Left hindlimb (tissue), 1 donor: ENCODE measurements around the gene CDK5R2.

Experiments used
- DNase-seq: peaks from one replicate; pipeline ENCODE4 v3.0.0-alpha.2; 2018

Gene CDK5R2

DNA sequence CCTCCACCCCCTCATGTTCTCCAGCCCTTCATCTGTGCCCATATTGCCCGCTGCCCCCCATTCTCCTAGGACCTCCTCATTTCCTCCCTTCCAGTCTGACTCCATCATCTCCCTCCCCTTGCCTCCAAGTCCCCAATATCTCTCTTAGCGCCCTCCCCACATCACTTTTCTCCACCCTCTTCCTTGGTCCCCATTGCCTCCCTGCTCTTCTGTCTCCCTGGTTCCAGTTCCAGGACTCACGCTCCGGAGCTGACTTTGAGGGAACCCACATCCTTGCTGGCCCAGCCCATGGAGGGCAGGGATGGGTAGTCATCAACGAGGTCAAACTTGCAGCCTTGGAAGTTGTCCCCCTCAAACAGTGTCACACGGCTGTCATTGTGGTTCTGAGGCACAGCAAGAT lies 31.1 kb downstream of the CDK5R2 start:
- DNase-seq = no peak

DNA sequence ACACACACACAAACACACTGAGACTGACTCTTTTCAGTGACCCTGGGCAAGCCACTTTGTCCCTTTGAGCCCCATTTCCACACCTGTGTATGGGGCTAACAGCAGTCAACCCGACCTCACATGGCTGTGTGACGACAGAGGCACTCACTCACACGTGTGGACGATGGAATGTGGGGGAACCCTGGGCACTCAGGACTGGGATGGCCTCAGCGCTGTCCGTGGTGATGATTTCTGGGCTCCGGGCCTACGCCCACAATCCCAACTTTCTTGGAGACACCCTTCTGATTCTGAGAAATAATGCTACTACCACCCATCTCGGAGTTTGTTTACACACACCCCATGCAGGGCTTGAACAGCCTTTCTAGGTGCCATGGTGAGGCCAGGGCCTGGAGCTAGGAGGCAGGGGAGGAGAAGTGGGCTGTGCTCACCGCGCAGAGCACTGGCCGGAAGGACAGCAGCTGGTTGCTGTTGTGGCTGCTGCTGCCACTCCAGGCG lies 32.3 kb downstream of the CDK5R2 start:
- DNase-seq = no peak

DNA sequence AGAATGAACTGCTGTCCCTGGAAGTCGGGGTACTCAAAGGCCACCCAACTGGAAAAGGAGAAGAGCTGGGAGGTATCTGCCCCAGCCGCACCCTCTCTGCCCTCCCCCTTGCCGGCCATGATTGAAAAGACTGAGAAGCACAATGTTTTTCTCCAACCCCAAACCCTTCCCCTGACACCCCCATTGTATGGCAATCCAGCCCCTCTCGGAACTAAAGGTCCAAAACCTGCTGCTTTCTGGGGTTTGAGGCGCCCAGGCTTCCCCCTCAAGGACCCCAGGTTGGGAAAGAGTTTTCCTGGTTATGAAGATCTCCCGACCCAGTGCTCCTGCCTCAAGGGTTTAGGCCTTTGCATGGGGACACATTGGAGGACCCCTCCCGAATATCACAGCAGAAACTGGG lies 32.7 kb downstream of the CDK5R2 start:
- DNase-seq = no peak

DNA sequence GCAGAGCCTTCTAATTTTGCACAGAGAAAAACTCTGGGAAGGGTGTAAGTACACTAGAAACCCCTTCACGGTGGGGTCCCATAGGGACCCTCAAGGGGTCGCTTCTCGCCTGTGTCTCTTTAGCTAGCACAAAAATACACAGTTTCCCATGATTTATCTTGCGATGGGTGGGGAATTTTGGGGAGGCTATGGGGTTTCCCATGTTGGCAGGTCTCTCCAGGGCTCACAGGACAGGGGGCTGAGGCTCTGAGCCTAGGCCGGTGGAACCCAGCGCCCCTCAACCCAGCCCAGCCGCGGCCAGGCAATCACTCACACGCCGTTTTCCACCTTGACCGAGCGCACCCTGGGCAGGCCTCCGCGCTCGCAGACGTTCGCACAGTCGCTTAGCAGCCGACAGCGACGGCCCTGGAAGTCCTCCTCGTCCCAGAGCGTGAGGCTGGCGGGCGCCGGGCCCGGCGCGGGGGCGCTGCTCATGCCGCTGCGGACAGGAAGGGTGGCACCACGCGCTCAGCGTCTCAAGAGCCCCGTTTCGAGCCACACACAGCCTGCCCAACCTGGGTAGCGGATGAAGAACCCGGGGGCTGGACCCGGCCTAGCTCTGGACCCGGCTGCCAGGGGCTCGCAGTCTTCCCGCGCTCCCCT lies 33.4 kb downstream of the CDK5R2 start:
- DNase-seq = no peak

DNA sequence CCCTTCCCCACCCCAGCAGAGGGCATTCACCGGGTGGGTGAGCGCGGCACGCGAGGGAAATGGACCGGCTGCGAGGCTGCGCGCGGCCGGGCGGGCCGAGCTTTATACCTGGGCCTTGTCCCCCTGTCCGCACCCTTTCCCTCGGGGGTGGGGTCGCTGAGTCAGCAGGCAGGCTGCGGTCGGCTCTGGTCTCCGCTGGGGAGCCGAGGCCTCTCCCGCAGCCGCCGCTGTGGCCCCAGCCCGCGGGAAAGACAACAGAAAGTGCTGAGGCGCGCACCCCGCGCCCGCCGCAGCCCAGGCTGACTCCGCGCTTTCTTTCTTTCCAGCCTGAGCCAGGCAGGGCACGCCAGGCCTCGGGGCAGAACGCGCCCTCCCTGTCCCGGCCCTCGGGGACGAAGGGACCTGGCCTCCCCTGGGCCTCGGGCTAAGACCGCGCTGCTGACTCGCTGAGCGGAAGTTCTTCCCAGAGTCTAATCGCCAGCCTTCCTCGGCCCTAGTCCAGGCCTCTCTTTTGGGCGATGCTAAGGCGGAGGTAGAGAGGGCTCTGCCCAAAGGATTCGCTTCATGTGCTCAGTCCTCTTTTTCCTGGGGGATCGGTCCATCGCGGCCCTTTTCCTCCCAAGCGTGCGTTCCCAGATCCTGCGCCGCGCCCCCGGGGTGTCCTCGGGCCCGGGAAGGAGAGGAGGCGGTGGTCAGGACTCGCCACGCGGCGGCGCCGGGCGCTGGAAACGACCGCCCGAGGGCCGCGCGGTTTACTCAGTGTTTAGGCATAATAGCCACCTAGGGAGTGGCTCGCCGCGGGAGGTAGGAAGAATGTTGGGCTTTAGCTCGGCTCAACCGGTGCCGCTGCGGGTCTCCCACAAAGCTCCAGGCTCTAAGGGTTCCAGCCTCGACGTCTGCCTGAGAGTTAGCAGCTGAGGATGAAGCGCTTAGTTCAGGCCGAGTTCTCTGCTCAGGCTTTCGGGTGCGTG lies 34.2 kb downstream of the CDK5R2 start, which contains the start of gene CRYBA2:
Gene CRYBA2, minus strand, starts transcription at position 78 of the 971 bp plus-strand sequence. CDS start 246 bp downstream, outside the sequence.
- no peak for DNase-seq

DNA sequence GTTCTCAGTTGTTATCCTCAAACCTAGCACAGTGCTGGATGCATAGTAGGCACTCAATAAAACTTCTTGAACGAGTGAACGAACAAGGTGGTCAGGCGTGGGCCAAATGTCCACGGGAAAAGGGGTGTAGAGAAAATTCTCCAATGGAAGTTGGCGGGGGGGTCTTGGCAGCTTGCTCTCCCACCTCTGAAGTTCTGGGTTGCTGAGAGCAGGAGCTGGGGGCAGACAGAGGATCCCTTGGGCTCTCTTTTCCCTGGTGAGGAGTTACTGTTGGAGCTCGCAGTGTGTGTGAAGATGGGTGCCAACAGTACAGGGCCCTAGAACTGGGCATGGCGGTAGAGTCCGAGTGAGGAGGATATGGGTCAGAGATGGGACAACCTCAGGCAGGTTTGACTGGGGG lies 36.1 kb downstream of the CDK5R2 start:
- no peak for DNase-seq

DNA sequence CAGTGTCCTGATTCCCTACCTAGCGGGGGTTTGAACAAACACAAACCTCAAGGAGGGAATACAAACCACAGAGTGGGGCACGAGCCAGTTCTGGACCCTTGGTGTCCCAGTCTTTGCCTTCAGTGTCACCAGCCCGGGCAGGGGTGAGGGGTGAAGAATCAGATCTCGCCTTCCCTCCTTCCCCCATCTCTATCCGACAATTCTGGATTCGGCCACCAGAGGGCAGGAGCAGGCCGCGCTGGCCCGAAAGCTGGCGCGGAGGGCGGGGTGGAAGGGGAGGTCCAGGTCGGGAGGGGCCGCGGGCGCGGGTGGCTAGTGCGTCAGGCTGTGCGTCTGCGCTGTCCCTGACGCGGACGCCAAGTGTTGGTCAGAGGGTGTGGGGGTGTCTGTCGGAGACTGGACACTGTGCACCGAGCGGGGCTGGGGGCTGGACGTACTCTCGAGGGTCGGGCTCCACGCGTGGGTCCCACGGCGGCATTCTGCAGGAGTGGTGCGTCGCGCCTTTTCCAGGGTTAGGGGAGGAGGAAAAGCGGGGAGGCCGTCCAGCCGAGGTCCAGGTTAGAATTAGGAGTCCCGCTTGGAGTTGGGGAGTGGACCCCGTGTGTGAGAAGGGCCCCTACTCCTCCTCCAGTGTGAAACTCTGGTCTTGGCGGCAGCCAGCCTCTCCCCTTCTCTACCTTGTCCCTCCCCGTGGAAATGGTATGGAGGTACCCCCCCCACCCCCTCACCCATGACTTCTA lies 36.7 kb downstream of the CDK5R2 start:
- peak; percentile 83 for DNase-seq

DNA sequence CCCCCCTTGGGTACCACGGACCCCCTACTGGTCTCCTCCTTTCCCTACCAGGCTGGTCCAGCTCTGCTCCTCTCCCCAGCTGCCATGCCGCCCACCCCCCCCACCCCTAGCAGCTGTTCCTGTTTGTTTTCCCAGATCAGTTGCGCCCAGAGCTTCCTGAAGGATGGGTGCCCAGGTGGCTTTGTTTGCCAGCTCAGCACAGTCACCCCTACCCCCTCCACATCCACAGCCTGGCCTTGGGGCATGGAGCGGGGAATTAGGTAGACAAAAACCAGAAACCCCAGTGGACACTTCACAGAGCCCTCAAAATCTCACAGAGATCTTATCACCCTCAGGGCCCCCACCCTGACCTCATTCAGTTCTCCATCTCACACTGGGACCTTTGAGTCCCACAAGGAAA lies 37.5 kb downstream of the CDK5R2 start:
- no peak for DNase-seq

DNA sequence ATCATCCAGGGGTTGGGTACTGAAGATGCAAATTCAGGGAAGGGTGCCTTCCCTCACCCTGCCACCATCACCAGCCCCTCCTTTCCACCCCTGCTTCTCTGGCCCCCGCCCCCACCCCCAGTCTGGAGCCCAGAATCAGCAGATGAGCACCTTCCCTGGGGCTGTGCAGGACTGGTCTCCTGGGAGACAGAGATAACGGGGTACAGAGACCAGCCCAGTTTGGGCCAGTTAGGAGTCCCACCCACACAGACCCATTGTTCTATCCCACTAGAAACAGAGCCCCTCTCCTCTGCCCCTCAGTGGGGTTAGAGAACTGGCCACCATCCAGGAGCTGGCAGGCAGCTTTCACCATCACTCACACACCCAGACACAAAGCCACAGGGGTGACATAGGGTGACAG lies 38.3 kb downstream of the CDK5R2 start:
- DNase-seq = no peak

DNA sequence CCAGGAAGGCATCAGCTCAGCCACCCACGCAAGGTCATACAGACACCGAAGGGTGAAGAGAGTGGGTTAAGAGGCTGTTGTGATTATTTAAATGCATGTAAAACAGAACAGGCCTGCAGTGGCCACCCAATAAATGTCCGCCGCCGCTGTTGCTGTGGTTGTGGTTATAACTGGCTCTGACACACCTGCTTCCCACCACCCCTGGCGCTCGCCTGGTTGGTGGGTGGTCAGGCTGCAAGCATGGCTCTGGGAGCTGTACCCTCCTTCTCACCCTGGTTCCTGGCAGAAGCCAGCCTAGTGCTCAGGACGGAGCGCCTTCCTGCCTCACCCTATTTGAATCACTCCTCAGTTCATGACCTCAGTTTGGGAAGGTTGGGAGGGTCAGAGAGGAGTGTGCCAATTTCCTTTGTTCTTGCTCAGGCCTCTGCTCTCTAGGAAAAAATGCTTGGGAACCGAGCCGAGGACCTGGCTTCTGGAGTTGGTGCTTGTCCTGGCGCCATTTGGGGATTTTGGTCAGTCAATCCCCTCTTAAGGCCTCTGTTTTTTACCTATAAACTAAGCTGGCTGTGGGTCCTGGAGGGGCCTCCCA lies 39.0 kb downstream of the CDK5R2 start:
- no peak for DNase-seq

DNA sequence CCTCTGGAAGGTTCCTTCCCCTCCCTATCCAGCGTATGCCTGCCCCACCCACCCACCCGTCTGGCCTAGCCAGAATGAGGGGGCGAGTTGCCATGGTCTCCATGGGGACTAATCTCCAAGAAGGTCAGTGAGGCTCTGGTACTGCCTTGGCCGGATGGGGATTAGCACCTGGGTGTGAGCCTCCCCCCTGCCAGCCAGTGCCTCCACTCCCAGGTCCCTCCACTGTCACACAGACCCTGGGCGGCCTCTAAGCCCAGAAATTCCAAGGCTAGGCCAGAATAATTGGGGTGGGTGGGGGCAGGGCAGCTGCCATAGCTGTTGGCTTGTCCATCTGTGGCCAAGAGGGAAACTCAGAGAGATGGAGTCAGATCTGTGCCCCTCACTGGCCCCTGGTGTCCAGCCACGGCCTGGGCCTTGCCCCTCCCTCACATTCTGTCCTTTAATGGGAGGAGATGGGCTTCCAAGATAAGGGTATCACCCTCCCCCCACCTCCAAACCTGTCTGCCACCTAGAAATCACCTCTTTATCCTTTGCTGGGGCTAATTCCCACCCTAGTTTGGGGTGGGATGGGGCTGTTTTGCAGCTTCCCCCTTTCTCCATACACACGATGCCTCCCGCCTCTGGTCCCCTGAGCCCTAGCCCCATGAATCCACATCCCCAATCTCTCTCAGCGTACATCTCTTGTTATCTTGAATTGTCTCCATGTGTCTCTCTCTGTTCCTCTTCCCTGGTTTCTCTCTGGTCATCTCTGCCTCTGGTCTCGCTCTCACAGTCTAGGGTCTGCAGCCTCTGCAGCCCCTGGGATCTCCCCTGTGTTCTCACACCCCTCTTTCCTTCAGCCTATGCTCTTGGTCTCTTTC lies 39.8 kb downstream of the CDK5R2 start:
- no peak for DNase-seq

DNA sequence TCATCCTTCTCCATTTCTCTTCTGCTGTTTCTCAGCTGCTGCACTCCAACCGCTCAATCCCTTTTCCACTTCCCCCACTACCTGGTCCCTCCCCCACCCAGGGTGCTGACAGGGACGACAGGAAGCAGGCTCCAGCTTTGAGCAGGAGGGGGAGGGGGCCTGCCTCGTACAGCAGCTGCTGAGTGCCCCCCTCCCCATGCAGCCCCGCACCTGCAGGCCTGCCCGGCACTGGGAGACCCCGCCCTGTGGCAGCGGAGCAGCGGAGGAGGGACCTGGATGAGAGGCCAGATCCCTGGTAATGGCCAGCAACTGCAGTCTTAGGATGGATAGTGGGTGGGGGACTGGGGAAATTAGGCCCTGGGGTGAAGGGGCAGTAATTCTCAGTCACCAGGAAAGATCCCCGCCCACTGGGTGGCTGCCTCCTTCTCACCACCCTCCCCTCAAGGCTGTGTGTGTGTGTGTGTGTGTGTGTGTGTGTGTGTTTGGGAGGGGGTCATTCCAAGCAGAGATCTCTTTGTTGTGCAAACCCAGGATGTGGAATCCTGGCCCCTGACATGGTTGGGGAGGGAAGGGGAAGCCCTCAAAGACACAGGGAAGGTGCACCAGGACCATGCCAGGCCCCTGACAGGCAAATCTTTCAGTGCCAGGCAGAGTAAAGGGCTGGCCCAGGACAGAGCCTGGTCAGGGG lies 40.6 kb downstream of the CDK5R2 start:
- no peak for DNase-seq

DNA sequence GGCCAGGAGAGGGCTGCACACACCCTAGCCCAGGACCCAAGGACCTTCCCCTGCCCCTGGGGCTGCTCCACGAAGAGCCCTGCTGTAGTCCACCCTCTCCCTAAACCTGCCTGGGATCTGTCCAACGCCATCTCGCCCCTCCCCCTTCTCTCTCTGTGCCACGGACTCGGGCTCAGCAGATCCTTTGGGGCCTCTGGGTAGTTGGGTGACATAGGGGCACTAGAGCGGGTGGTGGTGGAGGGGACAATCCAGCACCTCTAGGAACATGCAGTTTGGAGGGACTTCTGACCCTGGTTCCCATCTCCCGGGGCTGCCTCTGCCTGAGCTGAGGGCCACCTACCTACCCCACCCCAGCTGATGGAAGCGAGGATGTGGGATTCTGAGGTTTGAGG lies 41.1 kb downstream of the CDK5R2 start:
- DNase-seq = no peak

DNA sequence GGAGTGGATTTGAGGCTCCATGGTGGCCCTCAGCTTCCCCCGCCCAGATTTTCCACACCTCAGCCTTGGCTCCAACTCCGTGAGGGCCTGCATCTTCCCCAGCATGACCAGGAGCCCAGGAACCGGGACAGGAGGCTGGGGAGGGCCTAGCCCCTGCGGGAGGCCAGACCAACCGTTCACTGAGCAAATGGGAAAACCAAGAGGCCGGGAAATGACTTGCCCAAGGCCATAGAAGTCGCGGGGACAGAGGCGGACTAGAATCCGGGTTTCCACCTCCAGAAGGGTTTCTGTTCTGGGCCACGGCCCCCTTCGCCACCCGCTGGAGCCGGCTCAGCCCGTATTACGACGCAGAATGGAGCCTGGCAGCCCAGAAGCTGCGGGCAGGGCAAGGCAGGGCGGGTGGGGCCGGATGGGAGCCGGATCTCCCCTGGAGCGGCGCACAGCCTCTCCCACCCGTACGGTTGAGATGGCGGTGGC lies 41.7 kb downstream of the CDK5R2 start:
- no peak for DNase-seq

DNA sequence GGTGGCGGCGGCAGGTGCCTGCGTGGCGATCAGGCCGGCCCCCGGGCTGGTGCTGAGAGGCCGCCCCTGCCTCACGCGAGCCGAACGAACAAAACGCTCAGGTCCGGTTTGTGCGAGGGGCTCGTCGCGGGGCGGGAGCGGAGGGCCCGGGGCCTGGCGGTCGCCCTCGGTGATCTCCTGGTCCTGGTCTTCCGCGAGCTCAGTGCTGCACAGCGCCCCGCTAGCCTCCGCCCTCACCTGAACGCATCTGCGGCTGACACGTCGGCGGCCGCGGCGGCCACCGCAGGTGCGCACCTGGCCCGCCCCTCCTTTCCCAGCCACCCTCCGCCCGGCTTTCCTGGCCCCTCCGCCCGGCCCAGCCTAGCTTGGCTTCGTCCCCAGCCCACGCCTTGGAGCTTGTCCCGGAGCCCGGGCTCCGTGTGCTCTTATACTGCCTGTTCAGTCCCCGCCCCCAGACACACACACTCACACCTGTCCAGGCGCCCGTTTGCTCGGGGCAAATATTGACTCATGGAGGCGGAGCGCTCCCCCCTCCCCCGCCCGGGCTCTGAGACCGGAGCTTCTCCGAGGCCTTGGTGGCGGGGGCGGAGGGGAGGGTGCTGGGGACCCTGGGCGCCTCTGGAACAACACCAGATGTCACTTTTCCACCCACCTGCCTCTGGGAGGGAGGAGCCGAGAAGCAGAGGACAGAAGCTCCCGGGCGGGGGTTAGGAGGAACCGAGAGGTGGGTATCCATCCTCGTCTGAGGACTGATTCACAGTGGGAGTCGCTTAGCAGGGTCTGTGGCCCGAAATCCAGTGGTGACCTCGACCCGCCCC lies 42.3 kb downstream of the CDK5R2 start:
- DNase-seq = no peak

DNA sequence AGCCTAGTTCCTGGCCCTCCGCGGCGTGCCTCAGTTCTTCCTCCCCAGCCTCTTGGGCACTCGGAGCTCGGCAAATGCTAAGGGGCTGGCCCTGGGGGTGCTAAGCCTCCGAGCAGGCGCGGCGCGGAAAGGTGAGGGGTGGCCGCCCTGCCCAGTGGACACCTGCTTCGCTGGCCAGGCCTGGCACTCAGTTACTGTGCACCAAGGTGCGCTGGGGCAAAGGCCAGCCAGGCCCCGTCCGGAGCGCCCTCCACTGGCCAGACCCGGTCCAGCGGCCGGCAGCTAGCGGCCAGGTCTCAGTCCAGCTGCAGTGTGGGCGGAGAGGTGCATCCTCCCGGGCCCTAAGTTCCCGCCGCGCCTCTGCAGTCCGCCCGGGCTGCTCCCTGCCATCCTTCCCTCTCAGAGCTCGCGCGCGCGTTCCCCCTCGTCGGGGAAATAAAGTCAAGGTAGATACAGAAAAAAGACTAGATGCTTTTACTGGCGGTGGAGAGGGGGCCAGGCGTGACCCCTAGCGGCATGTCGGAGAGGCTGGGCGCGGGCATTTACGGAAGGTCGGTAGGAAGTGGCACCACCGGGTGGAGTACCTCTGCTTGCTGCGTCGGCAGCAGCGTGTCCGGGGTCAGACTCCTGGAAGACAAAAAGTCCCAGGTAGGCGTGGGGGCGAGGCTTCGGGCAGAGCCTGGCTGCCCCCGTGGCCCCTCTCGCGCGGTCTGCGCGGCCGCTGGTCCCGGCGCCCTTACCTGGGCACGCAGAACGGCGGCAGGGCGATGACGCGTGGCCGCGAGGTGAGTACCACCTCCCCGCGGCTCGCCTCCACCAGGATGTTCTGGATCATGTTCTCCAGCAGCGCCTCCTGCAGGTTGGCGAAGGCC lies 43.2 kb downstream of the CDK5R2 start:
- DNase-seq = no peak

DNA sequence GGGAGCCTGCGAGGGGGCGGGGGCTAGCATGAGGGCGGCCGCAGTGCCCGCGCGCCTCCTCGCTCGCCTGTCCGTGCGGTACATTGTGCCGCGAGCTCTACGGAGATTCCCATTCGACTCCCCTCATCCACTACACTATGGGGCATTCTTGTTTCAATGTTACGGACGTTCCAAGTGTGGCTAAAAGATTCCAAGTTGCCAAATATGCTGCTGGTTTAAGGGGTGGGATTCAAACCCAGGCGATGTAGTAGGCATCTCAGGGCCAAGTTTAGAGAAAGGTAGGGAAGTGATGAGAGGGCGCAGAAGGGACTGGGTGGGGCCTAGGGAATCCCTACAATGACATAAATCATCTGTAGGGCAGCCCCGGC lies 43.8 kb downstream of the CDK5R2 start:
- DNase-seq = no peak

DNA sequence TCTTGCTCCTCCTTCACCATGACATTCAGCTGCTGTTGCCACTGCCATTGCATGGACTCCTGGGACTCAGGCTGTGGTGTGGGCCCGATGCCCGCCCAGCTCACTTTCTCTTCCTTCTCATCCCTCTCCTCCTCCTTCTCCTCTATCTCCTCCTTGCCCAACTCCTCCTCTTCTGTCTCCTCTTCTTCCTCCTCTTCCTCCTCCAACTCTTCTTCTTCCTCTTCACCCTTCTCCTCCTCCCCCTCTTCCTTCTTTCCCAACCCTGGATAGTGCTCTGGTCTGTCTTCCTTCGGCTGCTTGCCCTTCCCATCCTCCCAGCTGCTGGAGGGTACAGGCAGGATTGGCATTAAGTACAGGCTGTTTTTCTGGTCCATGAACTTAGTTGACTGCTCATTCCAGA lies 44.5 kb downstream of the CDK5R2 start:
- DNase-seq = no peak

DNA sequence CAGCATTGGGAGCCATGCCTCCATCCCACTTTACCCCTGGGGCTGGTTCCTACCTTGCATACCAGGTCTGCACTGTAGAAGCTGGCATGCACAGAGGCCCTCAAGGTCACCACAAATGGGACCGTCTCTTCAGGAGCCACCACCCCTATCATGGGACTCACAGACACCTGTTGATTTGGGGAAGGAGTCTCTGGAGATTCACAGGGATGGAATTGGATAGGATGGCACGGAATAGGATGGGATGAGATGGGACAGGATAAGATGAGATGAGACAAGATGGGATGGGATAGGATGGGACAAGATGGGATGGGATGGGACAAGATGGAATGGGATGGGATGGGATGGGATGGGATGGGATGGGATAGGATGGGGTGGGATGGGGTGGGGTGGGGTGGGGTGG lies 49.8 kb downstream of the CDK5R2 start:
- no peak for DNase-seq
